Uterus (tissue), 2 donors: ENCODE results near the gene BAIAP2.

Experiments used
- POLR2A ChIP-seq, 2 donors: fragments of 450-650 bp; IDR thresholded peaks; one replicate each; pipeline ENCODE4 v1.6.1; 2016; ENCODE audit warnings: antibody characterized with exemption in 2 of 2, mild to moderate bottlenecking in 1 of 2, moderate library complexity in 1 of 2
- TF ChIP-seq, protein P1 (sequence below), 4 experiments: fragments of 200-600 bp in 2 of 4; fragments of 450-650 bp in 2 of 4; sonication (generic) in 2 of 4; IDR thresholded peaks; one replicate each; pipeline ENCODE4 v1.5.1; 2016 to 2019; ENCODE audit warnings: antibody characterized with exemption in 4 of 4, mild to moderate bottlenecking in 2 of 4, moderate library complexity in 1 of 4

DNA sequence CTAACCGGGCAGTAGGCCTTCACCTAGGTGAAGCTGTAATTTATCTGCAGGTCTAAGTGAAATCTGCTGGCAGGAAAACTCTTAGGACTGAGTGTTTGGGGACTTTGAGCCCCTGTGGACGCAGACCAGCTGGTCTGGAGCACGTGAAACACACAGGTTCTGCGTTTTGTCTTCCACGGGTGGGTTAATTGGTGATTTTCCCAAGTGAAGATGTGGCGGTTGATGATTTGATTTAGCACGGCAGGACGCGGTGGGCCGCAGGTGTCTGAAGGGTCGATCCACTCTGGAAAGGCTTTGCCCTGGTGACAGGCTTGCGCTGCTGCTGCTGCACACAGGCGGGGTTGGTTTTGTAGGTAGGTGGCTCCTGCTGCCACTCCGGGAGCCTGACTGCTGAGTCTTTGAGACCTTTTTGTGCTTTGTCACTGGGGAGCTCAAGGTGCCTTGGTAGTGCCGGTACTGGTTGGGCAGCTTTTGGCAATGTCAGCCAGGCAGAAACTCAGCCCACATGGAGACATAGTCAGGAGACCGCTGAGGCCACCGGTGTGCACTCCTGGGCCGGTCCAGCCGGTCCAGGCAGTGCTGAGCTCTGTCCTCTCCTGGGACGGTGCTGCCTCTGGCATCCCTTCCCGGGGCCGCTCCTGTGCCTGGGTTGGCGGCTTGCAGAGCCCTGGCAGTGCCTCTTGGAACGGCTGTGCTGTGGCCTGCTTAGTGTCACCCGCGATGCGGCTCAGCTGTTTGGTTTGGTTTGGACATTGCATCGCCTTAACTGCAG lies 2.3 kb downstream of the BAIAP2 start:
- TF ChIP-seq, protein P1, sequence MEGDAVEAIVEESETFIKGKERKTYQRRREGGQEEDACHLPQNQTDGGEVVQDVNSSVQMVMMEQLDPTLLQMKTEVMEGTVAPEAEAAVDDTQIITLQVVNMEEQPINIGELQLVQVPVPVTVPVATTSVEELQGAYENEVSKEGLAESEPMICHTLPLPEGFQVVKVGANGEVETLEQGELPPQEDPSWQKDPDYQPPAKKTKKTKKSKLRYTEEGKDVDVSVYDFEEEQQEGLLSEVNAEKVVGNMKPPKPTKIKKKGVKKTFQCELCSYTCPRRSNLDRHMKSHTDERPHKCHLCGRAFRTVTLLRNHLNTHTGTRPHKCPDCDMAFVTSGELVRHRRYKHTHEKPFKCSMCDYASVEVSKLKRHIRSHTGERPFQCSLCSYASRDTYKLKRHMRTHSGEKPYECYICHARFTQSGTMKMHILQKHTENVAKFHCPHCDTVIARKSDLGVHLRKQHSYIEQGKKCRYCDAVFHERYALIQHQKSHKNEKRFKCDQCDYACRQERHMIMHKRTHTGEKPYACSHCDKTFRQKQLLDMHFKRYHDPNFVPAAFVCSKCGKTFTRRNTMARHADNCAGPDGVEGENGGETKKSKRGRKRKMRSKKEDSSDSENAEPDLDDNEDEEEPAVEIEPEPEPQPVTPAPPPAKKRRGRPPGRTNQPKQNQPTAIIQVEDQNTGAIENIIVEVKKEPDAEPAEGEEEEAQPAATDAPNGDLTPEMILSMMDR (IDR thresholded peaks at IDR 0.05) = no peak
- no peak for TF ChIP-seq POLR2A (IDR thresholded peaks at IDR 0.05)
